DND-41 (cell line): Measurements from ENCODE around the gene TMX1.

Experiments
- ATAC-seq: fragments of 200-7000 bp; cut with Tn5 transposase; 3 replicates; pipeline ENCODE4 v1.9.1; 2021; ENCODE audit warnings: low read depth; ENCODE audit not compliant: insufficient read depth
- DNase-seq: peaks from one replicate; pipeline ENCODE4 v3.0.0-alpha.2; 2020
- H2AFZ ChIP-seq: 2 replicates; pipeline ENCODE4 v1.6.0; 2012; ENCODE audit warnings: low read depth, low read length
- H3K27ac ChIP-seq: 2 replicates; pipeline ENCODE4 v1.5.1; 2012; ENCODE audit warnings: low read length, inconsistent platforms
- H3K27me3 ChIP-seq: fragments of 200-600 bp; sonication (generic); 2 replicates; pipeline ENCODE4 v1.6.0; 2012; ENCODE audit warnings: low read length, mild to moderate bottlenecking, inconsistent platforms; ENCODE audit not compliant: insufficient read depth, poor library complexity
- H3K36me3 ChIP-seq: 2 replicates; pipeline ENCODE4 v1.5.1; 2012; ENCODE audit warnings: low read length, inconsistent platforms; ENCODE audit not compliant: insufficient read depth
- H3K4me1 ChIP-seq: 2 replicates; pipeline ENCODE4 v1.5.1; 2012; ENCODE audit warnings: mild to moderate bottlenecking, low read length; ENCODE audit not compliant: insufficient read depth
- H3K4me2 ChIP-seq: 2 replicates; pipeline ENCODE4 v1.6.0; 2012; ENCODE audit warnings: mild to moderate bottlenecking, moderate library complexity, low read length, inconsistent platforms; ENCODE audit not compliant: insufficient read depth
- H3K4me3 ChIP-seq, 2 experiments: fragments of 200-600 bp in 1 of 2; shearing (Covaris generic) in 1 of 2; 2 replicates each; pipeline ENCODE4 v1.5.1; 2012 to 2016; ENCODE audit warnings: inconsistent platforms in 2 of 2, low read length in 2 of 2, mild to moderate bottlenecking in 2 of 2, low read depth in 1 of 2, moderate library complexity in 1 of 2
- H3K79me2 ChIP-seq: 2 replicates; pipeline ENCODE4 v1.6.0; 2012; ENCODE audit warnings: low read length, inconsistent platforms; ENCODE audit not compliant: insufficient read depth
- H3K9ac ChIP-seq: 2 replicates; pipeline ENCODE4 v1.6.0; 2012; ENCODE audit warnings: low read depth, mild to moderate bottlenecking, inconsistent platforms, low read length, moderate library complexity
- H3K9me3 ChIP-seq: 2 replicates; pipeline ENCODE4 v1.5.1; 2012; ENCODE audit warnings: low read length, moderate library complexity, mild to moderate bottlenecking, inconsistent platforms; ENCODE audit not compliant: insufficient read depth, severe bottlenecking
- H4K20me1 ChIP-seq: 2 replicates; pipeline ENCODE4 v1.6.0; 2012; ENCODE audit warnings: low read length; ENCODE audit not compliant: insufficient read depth
- CTCF ChIP-seq: IDR thresholded peaks from 2 replicates; pipeline ENCODE4 v1.5.1; 2012; ENCODE audit warnings: borderline replicate concordance, low read length, moderate library complexity, mild to moderate bottlenecking; ENCODE audit not compliant: poor library complexity, severe bottlenecking; ENCODE audit errors: extremely low read depth
- EZH2 ChIP-seq: IDR thresholded peaks from 3 replicates; pipeline ENCODE4 v1.6.1; 2012; ENCODE audit warnings: borderline replicate concordance, low read depth, mild to moderate bottlenecking, moderate library complexity, low read length, inconsistent platforms; ENCODE audit not compliant: severe bottlenecking

TMX1 gene

GRCh38 chr14:51284241-51284640 lies 44.2 kb downstream of the TMX1 start:
- Histone ChIP-seq H3K4me1 (no peaks in the 10 kb centered on the region), H4K20me1 (no peaks in the 10 kb centered on the region), H3K27me3 (no peaks in the 10 kb centered on the region), H3K9me3 (no peaks in the 10 kb centered on the region), H3K27ac (no peak overlapping the region), H3K79me2 (no peaks in the 10 kb centered on the region), H3K36me3 (no peaks in the 10 kb centered on the region), H3K4me3 (no peak overlapping the region), H3K9ac (no peak overlapping the region), H3K4me2 (no peak overlapping the region), H2AFZ (no peak overlapping the region)
- TF ChIP-seq CTCF = no peak
- TF ChIP-seq EZH2 = no peak
- DNase-seq (no peak), ATAC-seq (no peak)

- DNase-seq = no peak
- no peak overlapping the region for H3K4me2 ChIP-seq
- no peak overlapping the region for H2AFZ ChIP-seq
- H3K9ac ChIP-seq = no peak overlapping the region
- no peak overlapping the region for H3K4me3 ChIP-seq
- no peak overlapping the region for H3K27ac ChIP-seq
- H3K27me3 ChIP-seq = no peaks in the 10 kb centered on the region
- no peaks in the 10 kb centered on the region for H3K79me2 ChIP-seq
- no peak for ATAC-seq
- TF ChIP-seq CTCF = no peak
- no peak for TF ChIP-seq EZH2
- H3K36me3 ChIP-seq = no peaks in the 10 kb centered on the region
- H4K20me1 ChIP-seq = no peaks in the 10 kb centered on the region
- no peaks in the 10 kb centered on the region for H3K4me1 ChIP-seq
- no peaks in the 10 kb centered on the region for H3K9me3 ChIP-seq
Measured at GRCh38 chr14:51285120-51285519, 45.1 kb downstream of the TMX1 start.

GRCh38 chr14:51289169-51289568 lies 49.1 kb downstream of the TMX1 start:
- no peaks in the 10 kb centered on the region for H4K20me1 ChIP-seq
- no peaks in the 10 kb centered on the region for H3K79me2 ChIP-seq
- no peak overlapping the region for H3K27ac ChIP-seq
- no peak for ATAC-seq
- DNase-seq = no peak
- H2AFZ ChIP-seq = no peak overlapping the region
- H3K36me3 ChIP-seq = no peaks in the 10 kb centered on the region
- no peaks in the 10 kb centered on the region for H3K4me1 ChIP-seq
- no peaks in the 10 kb centered on the region for H3K9me3 ChIP-seq
- H3K4me2 ChIP-seq = no peak overlapping the region
- TF ChIP-seq EZH2 (no peak), CTCF (no peak)
- H3K9ac ChIP-seq = no peak overlapping the region
- H3K4me3 ChIP-seq = no peak overlapping the region
- no peaks in the 10 kb centered on the region for H3K27me3 ChIP-seq

GRCh38 chr14:51290132-51290531 lies 50.1 kb downstream of the TMX1 start:
- Histone ChIP-seq H3K9me3 (no peaks in the 10 kb centered on the region), H3K9ac (no peak overlapping the region), H3K4me3 (no peak overlapping the region), H3K27ac (no peak overlapping the region), H4K20me1 (no peaks in the 10 kb centered on the region), H3K36me3 (no peaks in the 10 kb centered on the region), H2AFZ (no peak overlapping the region), H3K27me3 (no peaks in the 10 kb centered on the region), H3K4me1 (no peaks in the 10 kb centered on the region), H3K4me2 (no peak overlapping the region), H3K79me2 (no peaks in the 10 kb centered on the region)
- DNase-seq (no peak), ATAC-seq (no peak)
- TF ChIP-seq CTCF = no peak
- TF ChIP-seq EZH2 = no peak
